NCI-H128 (cell line): ENCODE data around the gene PADI2.

Experiments
- DNase-seq: peaks from one replicate; lab custom pipeline; 2025; ENCODE audit not compliant: unreplicated experiment; lab: John Stamatoyannopoulos, UW

PADI2 gene

GRCh38 chr1:17140279-17140678 lies 21.0 kb upstream of the PADI2 start:
- no peak for DNase-seq

- no peak for DNase-seq
Observed at GRCh38 chr1:17139637-17140036, 20.4 kb upstream of the PADI2 start.

GRCh38 chr1:17137441-17137840 lies 18.2 kb upstream of the PADI2 start:
- DNase-seq: no peak

GRCh38 chr1:17136936-17137335 lies 17.7 kb upstream of the PADI2 start:
- no peak for DNase-seq

GRCh38 chr1:17136145-17136544 lies 16.9 kb upstream of the PADI2 start:
- DNase-seq: no peak

GRCh38 chr1:17135530-17135929 lies 16.3 kb upstream of the PADI2 start:
- DNase-seq: no peak

- DNase-seq: no peak
Observed at GRCh38 chr1:17134724-17135123, 15.5 kb upstream of the PADI2 start.

GRCh38 chr1:17134034-17134433 lies 14.8 kb upstream of the PADI2 start:
- no peak for DNase-seq

- no peak for DNase-seq
Observed at GRCh38 chr1:17130138-17130635, 10.9 kb upstream of the PADI2 start.

- DNase-seq: no peak
Observed at GRCh38 chr1:17128361-17128760, 9.1 kb upstream of the PADI2 start.

GRCh38 chr1:17125756-17126237 lies 6.5 kb upstream of the PADI2 start:
- peak; percentile 66 for DNase-seq

GRCh38 chr1:17123196-17124045 lies 4.2 kb upstream of the PADI2 start:
- DNase-seq: no peak

GRCh38 chr1:17122521-17123164 lies 3.4 kb upstream of the PADI2 start:
- no peak for DNase-seq

GRCh38 chr1:17121881-17122280 lies 2.6 kb upstream of the PADI2 start:
- no peak for DNase-seq

GRCh38 chr1:17120962-17121837 lies 1.9 kb upstream of the PADI2 start:
- DNase-seq: peak; percentile 7

GRCh38 chr1:17120481-17120877 lies 1.2 kb upstream of the PADI2 start:
- DNase-seq: no peak

- no peak for DNase-seq
Observed at GRCh38 chr1:17119773-17120480, 676 bp upstream of the PADI2 start.

GRCh38 chr1:17118706-17119075 lies 560 bp downstream of the PADI2 start:
- no peak for DNase-seq

GRCh38 chr1:17118268-17118667 lies 983 bp downstream of the PADI2 start:
- no peak for DNase-seq

- DNase-seq: no peak
Observed at GRCh38 chr1:17117451-17118265, 1.6 kb downstream of the PADI2 start.
